K562 (cell line): ENCODE results near the gene TXLNG. TPM values are rescaled to one million over a fixed set of nuclear protein-coding genes. Genes with fewer than 3 reads are reported as not detected.

Experiments used
- CCNT2 ChIP-seq: IDR thresholded peaks from 2 replicates; pipeline ENCODE4 v1.6.1; 2011; ENCODE audit warnings: borderline replicate concordance, low read depth, mild to moderate bottlenecking, moderate library complexity, mixed read lengths, low read length; ENCODE audit not compliant: insufficient read length; ENCODE audit errors: extremely low read depth
- CEBPG ChIP-seq, 3 experiments: fragments of 200-800 bp in 1 of 3; sonication (Bioruptor generic) in 1 of 3; sonication (generic) in 1 of 3; formaldehyde crosslinking in 1 of 3; IDR thresholded peaks in 2 of 3; conservative IDR thresholded peaks in 1 of 3; 2 replicates each; pipeline versions ENCODE4 v1.6.1 to v1.8.0; 2016 to 2022; ENCODE audit warnings: missing compliant biosample characterization in 2 of 3, missing genetic modification characterization in 2 of 3, mild to moderate bottlenecking in 1 of 3, missing genetic modification reagents in 1 of 3
- DACH1 ChIP-seq: fragments of 450-650 bp; IDR thresholded peaks from 2 replicates; pipeline ENCODE4 v1.6.1; 2018; ENCODE audit not compliant: partially characterized antibody
- FUS ChIP-seq: fragments of 200-400 bp; formaldehyde crosslinking; optimal IDR thresholded peaks from 2 replicates; pipeline ENCODE3; 2017; ENCODE audit warnings: low read depth, low read length
- JUN ChIP-seq, 2 experiments: sonication (generic) in 1 of 2; formaldehyde crosslinking in 1 of 2; IDR thresholded peaks; 2 replicates each; pipeline versions ENCODE4 v1.6.1 to v1.8.0; 2012 to 2022; ENCODE audit warnings: borderline replicate concordance in 2 of 2, mild to moderate bottlenecking in 2 of 2, improper control_type of control experiment in 1 of 2, low read depth in 1 of 2, low read length in 1 of 2, missing genetic modification reagents in 1 of 2
- KAT8 ChIP-seq: fragments of 450-650 bp; IDR thresholded peaks from 2 replicates; pipeline ENCODE4 v1.6.1; 2016; ENCODE audit warnings: low read depth, mild to moderate bottlenecking
- L3MBTL2 ChIP-seq: fragments of 450-650 bp; IDR thresholded peaks from 2 replicates; pipeline ENCODE4 v1.6.1; 2016; ENCODE audit warnings: mild to moderate bottlenecking, moderate library complexity
- MYBL2 ChIP-seq, 2 experiments: fragments of 450-650 bp in 1 of 2; sonication (generic) in 1 of 2; formaldehyde crosslinking in 1 of 2; IDR thresholded peaks; 2 replicates each; pipeline versions ENCODE4 v1.6.1 to v1.8.1; 2017 to 2022; ENCODE audit warnings: borderline replicate concordance in 1 of 2, inconsistent platforms in 1 of 2, low read depth in 1 of 2, mild to moderate bottlenecking in 1 of 2, missing genetic modification reagents in 1 of 2, moderate library complexity in 1 of 2
- MYC ChIP-seq, 2 experiments: fragments of 250-450 bp in 1 of 2; sonication (Bioruptor Pico) in 1 of 2; IDR thresholded peaks; 2 replicates each; pipeline versions ENCODE4 v1.5.1 to v1.6.1; 2012 to 2021; ENCODE audit warnings: low read depth in 2 of 2, borderline replicate concordance in 1 of 2, improper control_type of control experiment in 1 of 2, low read length in 1 of 2, mild to moderate bottlenecking in 1 of 2, moderate library complexity in 1 of 2
- POLR2AphosphoS2 ChIP-seq: IDR thresholded peaks from 2 replicates; pipeline ENCODE4 v1.6.1; 2012; ENCODE audit warnings: low read length, improper control_type of control experiment
- SAP30 ChIP-seq: fragments of 200-600 bp; sonication (generic); IDR thresholded peaks from 2 replicates; pipeline ENCODE4 v1.6.1; 2012; ENCODE audit warnings: borderline replicate concordance, low read depth, mild to moderate bottlenecking, moderate library complexity, low read length, control low read depth, inconsistent platforms; ENCODE audit not compliant: insufficient read depth, poor library complexity, severe bottlenecking
- SRSF1 ChIP-seq: fragments of 200-400 bp; formaldehyde crosslinking; IDR thresholded peaks from 2 replicates; pipeline ENCODE4 v1.6.1; 2017; ENCODE audit warnings: mild to moderate bottlenecking, low read depth, low read length, moderate library complexity
- TCFL5 ChIP-seq: fragments of 250-450 bp; sonication (Bioruptor Pico); conservative IDR thresholded peaks from 2 replicates; pipeline ENCODE4 v1.6.1; 2021; ENCODE audit warnings: mild to moderate bottlenecking, moderate library complexity, matching md5 sums
- VEZF1 ChIP-seq: fragments of 200-800 bp; sonication (Bioruptor generic); IDR thresholded peaks from 2 replicates; pipeline ENCODE4 v1.6.1; 2017; ENCODE audit warnings: missing genetic modification characterization, missing compliant biosample characterization
- ZBTB7A ChIP-seq: IDR thresholded peaks from 2 replicates; pipeline ENCODE4 v1.6.1; 2011; ENCODE audit warnings: low read depth, mild to moderate bottlenecking, low read length, moderate library complexity, borderline replicate concordance; ENCODE audit not compliant: control insufficient read depth
- ZNF644 ChIP-seq: fragments of 200-800 bp; sonication (Bioruptor generic); IDR thresholded peaks from 2 replicates; pipeline ENCODE4 v1.6.1; 2016; ENCODE audit warnings: low read depth, missing genetic modification characterization, missing compliant biosample characterization
- ZNF699 ChIP-seq: fragments of 250-450 bp; sonication (Bioruptor Pico); IDR thresholded peaks from 2 replicates; pipeline ENCODE4 v1.8.0; 2021; ENCODE audit warnings: mild to moderate bottlenecking, moderate library complexity; ENCODE audit not compliant: insufficient replicate concordance
- polyA plus RNA-seq, 8 experiments: library from polyadenylated mRNA; depleted of rRNA in 4 of 8; stranded (reverse) in 5 of 8; unstranded in 3 of 8; fragments of >200 nt; fragmentation: Nextera tagmentation in 2 of 8; fragmentation: Illumina TruSeq in 1 of 8; extraction: Ambion mirVana in 2 of 8; extraction: Trizol in 1 of 8; gene quantifications; 2 replicates each; pipeline versions ENCODE4 v1.2.1 to v1.2.3, GENCODE V29; 2011 to 2014; ENCODE audit warnings: inconsistent platforms in 1 of 8, missing spikeins in 1 of 8
- total RNA-seq, 7 experiments: library from RNA; depleted of rRNA in 6 of 7; stranded (reverse); fragments of >200 nt in 6 of 7; fragmentation: Illumina TruSeq in 2 of 7; extraction: Trizol in 2 of 7; gene quantifications; 2 replicates each; pipeline versions ENCODE4 v1.2.1 to v1.2.3, GENCODE V29; 2011 to 2021; ENCODE audit warnings: low replicate concordance in 1 of 7
- TF ChIP-seq, protein P1 (sequence below), 2 experiments: IDR thresholded peaks in 1 of 2; conservative IDR thresholded peaks in 1 of 2; 2 replicates each; pipeline ENCODE4 v1.6.1; 2016; ENCODE audit warnings: low read depth in 2 of 2, mild to moderate bottlenecking in 1 of 2, missing compliant biosample characterization in 1 of 2, missing genetic modification characterization in 1 of 2, moderate library complexity in 1 of 2

TXLNG gene
- total and polyA plus RNA-seq, 9 of the 15 experiments (the other 6 are each of a cell fraction or from before 2014, with no cell fraction given): 13.1 to 47.0 (median 31.6) TPM

GRCh38 chrX:16786791-16787735 is 797 bp downstream of the TXLNG start (continued):
- TF ChIP-seq MYC (IDR thresholded peaks at IDR 0.05; ENCODE audit: low read depth, low read length) (0 out of 2 replicates have a peak, but pooled peaks have one; percentile 7), MYC (CRISPR knock-in tag; IDR thresholded peaks at IDR 0.05; ENCODE audit: borderline replicate concordance, low read depth) (no peak), SRSF1 (no peak), CEBPG (CRISPR knock-in tag; IDR thresholded peaks at IDR 0.05) (no peak), CEBPG (tag; conservative IDR thresholded peaks at IDR 0.05 in 1 of 2, IDR thresholded peaks at IDR 0.05 in 1 of 2) (peak; percentile 53 to 73; a peak in 3 of 4 replicates), ZNF644 (tag) (no peak), CCNT2 (peak; percentile 38), SAP30 (no peak), ZBTB7A (peak; percentile 38; the same call in 1 of the 2 replicates), JUN (IDR thresholded peaks at IDR 0.05; ENCODE audit: borderline replicate concordance, low read depth, low read length) (no peak), JUN (CRISPR knock-in tag; IDR thresholded peaks at IDR 0.05; ENCODE audit: borderline replicate concordance) (no peak), VEZF1 (CRISPR knock-in tag) (peak; percentile 91), FUS (peak; percentile 19), KAT8 (no peak), ZNF699 (no peak), POLR2AphosphoS2 (no peak), TCFL5 (CRISPR knock-in tag) (no peak), L3MBTL2 (peak; percentile 54; the same call in 1 of the 2 replicates), MYBL2 (IDR thresholded peaks at IDR 0.05; ENCODE audit: low read depth) (no peak), MYBL2 (CRISPR knock-in tag; IDR thresholded peaks at IDR 0.05; ENCODE audit: borderline replicate concordance) (no peak), DACH1 (no peak)
- TF ChIP-seq, protein P1, sequence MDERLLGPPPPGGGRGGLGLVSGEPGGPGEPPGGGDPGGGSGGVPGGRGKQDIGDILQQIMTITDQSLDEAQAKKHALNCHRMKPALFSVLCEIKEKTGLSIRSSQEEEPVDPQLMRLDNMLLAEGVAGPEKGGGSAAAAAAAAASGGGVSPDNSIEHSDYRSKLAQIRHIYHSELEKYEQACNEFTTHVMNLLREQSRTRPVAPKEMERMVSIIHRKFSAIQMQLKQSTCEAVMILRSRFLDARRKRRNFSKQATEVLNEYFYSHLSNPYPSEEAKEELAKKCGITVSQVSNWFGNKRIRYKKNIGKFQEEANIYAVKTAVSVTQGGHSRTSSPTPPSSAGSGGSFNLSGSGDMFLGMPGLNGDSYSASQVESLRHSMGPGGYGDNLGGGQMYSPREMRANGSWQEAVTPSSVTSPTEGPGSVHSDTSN (CRISPR knock-in tag; IDR thresholded peaks at IDR 0.05; ENCODE audit: low read depth): no peak
- TF ChIP-seq, protein P1 (tag; conservative IDR thresholded peaks at IDR 0.05; ENCODE audit: low read depth): no peak
